B cell (primary cell): ENCODE measurements around the gene IFI30. TPM values are rescaled to one million over a fixed set of nuclear protein-coding genes. Genes with fewer than 3 reads are reported as not detected.

ENCODE experiments used
- ATAC-seq: fragments of 200-7000 bp; cut with Tn5 transposase; one replicate; pipeline ENCODE4 v1.10.0; 2021; ENCODE audit warnings: low read depth, mild to moderate bottlenecking, moderate number of reproducible peaks, moderate library complexity
- CTCF ChIA-PET: fragments of 350-600 bp; sonication (Branson Sonifier 250); formaldehyde crosslinking; loops from one replicate; lab custom pipeline; 2021; ENCODE audit warnings: antibody characterized with exemption, inconsistent platforms; lab: Charles Lee
- POLR2A ChIA-PET: fragments of 350-600 bp; sonication (Branson Sonifier 250); formaldehyde crosslinking; loops from one replicate; lab custom pipeline; 2021; ENCODE audit warnings: antibody characterized with exemption; lab: Charles Lee
- DNase-seq: peaks from one replicate; pipeline ENCODE4 v3.0.0; 2013
- H2AFZ ChIP-seq: 2 replicates; pipeline ENCODE4 v1.6.1; 2012; ENCODE audit warnings: mild to moderate bottlenecking, low read depth, low read length; ENCODE audit not compliant: insufficient read depth, poor library complexity, severe bottlenecking
- H3K27ac ChIP-seq, 2 donors: 1 replicate in 1 of 2; 2 replicates in 1 of 2; pipeline ENCODE4 v1.5.1; 2012 to 2013; ENCODE audit warnings: low read length in 2 of 2, mild to moderate bottlenecking in 2 of 2, moderate library complexity in 1 of 2
- H3K27me3 ChIP-seq, 4 experiments: fragments of 200-600 bp in 1 of 4; sonication (generic) in 1 of 4; replicated peaks in 1 of 4; 1 replicate in 2 of 4; 2 replicates in 2 of 4; pipeline versions ENCODE4 v1.6.1 to v1.7.0; 2013 to 2016; ENCODE audit warnings: low read length in 3 of 4, mild to moderate bottlenecking in 2 of 4, mixed read lengths in 1 of 4, moderate library complexity in 1 of 4; ENCODE audit not compliant: insufficient read depth in 4 of 4, control insufficient read depth in 3 of 4; ENCODE audit errors: control extremely low read depth in 1 of 4
- H3K36me3 ChIP-seq, 2 experiments: replicated peaks in 1 of 2; 1 replicate in 1 of 2; 2 replicates in 1 of 2; pipeline versions ENCODE4 v1.6.1 to v1.7.1; 2013; ENCODE audit warnings: low read length in 1 of 2; ENCODE audit not compliant: insufficient read depth in 2 of 2, control insufficient read depth in 1 of 2; ENCODE audit errors: control extremely low read depth in 1 of 2, extremely low read depth in 1 of 2
- H3K4me1 ChIP-seq, 2 donors: fragments of 200-600 bp in 1 of 2; sonication (generic) in 1 of 2; 1 replicate in 1 of 2; 2 replicates in 1 of 2; pipeline versions ENCODE4 v1.5.1 to v1.6.1; 2013 to 2017; ENCODE audit warnings: low read length in 2 of 2; ENCODE audit not compliant: control insufficient read depth in 2 of 2, insufficient read depth in 2 of 2
- H3K4me2 ChIP-seq: replicated peaks from 2 replicates; pipeline ENCODE3; 2012; ENCODE audit warnings: mild to moderate bottlenecking, low read depth, low read length; ENCODE audit not compliant: poor library complexity, severe bottlenecking
- H3K4me3 ChIP-seq, 5 experiments: fragments of 200-600 bp in 1 of 5; sonication (generic) in 1 of 5; 1 replicate in 3 of 5; 2 replicates in 2 of 5; pipeline versions ENCODE4 v1.5.1 to v1.7.0; 2011 to 2016; ENCODE audit warnings: low read length in 4 of 5, mild to moderate bottlenecking in 4 of 5, low read depth in 2 of 5, control low read depth in 1 of 5, moderate library complexity in 1 of 5; ENCODE audit not compliant: insufficient read depth in 1 of 5; ENCODE audit errors: control extremely low read depth in 1 of 5, extremely low read depth in 1 of 5
- H3K79me2 ChIP-seq: fragments of 200-600 bp; sonication (generic); one replicate; pipeline ENCODE4 v1.6.0; 2016; ENCODE audit warnings: low read length; ENCODE audit not compliant: control insufficient read depth, insufficient read depth
- H3K9ac ChIP-seq: fragments of 200-600 bp; sonication (generic); 2 replicates; pipeline ENCODE4 v1.6.1; 2017; ENCODE audit warnings: mild to moderate bottlenecking, low read length, moderate library complexity
- H3K9me3 ChIP-seq, 3 donors: one replicate each; pipeline versions ENCODE4 v1.6.1 to v1.7.1; 2013; ENCODE audit warnings: low read length in 2 of 3; ENCODE audit not compliant: control insufficient read depth in 2 of 3, insufficient read depth in 1 of 3; ENCODE audit errors: control extremely low read depth in 1 of 3
- H4K20me1 ChIP-seq: 2 replicates; pipeline ENCODE4 v1.6.0; 2012; ENCODE audit warnings: mild to moderate bottlenecking, low read length; ENCODE audit not compliant: insufficient read depth, control insufficient read depth, poor library complexity, severe bottlenecking
- H3K27ac Mint-ChIP-seq: one replicate; pipeline ENCODE4 v1.8.0; 2021; ENCODE audit warnings: mixed read lengths
- H3K27me3 Mint-ChIP-seq: one replicate; pipeline ENCODE4 v1.8.0; 2021; ENCODE audit warnings: mixed read lengths
- H3K4me1 Mint-ChIP-seq: one replicate; pipeline ENCODE4 v1.8.0; 2021; ENCODE audit warnings: mixed read lengths
- H3K4me3 Mint-ChIP-seq: one replicate; pipeline ENCODE4 v1.8.0; 2021; ENCODE audit warnings: mixed read lengths
- H3K9me3 Mint-ChIP-seq: one replicate; pipeline ENCODE4 v1.8.0; 2022; ENCODE audit warnings: mixed read lengths; ENCODE audit not compliant: insufficient read depth
- EZH2 ChIP-seq: IDR thresholded peaks from 2 replicates; pipeline ENCODE4 v1.6.1; 2012; ENCODE audit warnings: borderline replicate concordance, low read depth, mild to moderate bottlenecking, moderate library complexity, low read length; ENCODE audit not compliant: insufficient read depth, poor library complexity, severe bottlenecking
- WGBS: methylation state at CpG from one replicate; pipeline ENCODE4 v1.1.5; 2013; ENCODE audit warnings: missing lambda C conversion rate; ENCODE audit not compliant: insufficient coverage; 5-methylcytosine and 5-hydroxymethylcytosine counted together
- intact Hi-C: fragments of 100-400 bp; cut with micrococcal nuclease; formaldehyde crosslinking; loops from one replicate; pipeline ENCODE4 v1.10.0; 2022
- polyA plus RNA-seq: library from polyadenylated mRNA; depleted of rRNA; stranded (reverse); fragments of >200 nt; gene quantifications from 2 replicates; pipeline ENCODE4 v1.2.3, GENCODE V29; 2012
- total RNA-seq, 2 donors: library from RNA; stranded (reverse); fragments of 120-200 nt in 1 of 2; gene quantifications; 1 replicate in 1 of 2; 2 replicates in 1 of 2; pipeline versions ENCODE4 v1.2.3 to v1.2.4, GENCODE V29; 2013 to 2022
- TF ChIP-seq, protein P1 (sequence below): fragments of 200-600 bp; IDR thresholded peaks from one replicate; pipeline ENCODE4 v1.8.0; 2022; ENCODE audit warnings: antibody characterized with exemption, mild to moderate bottlenecking

Gene IFI30
- total and polyA plus RNA-seq, 2 donors (not counting 1 experiment from before 2014, with no cell fraction given): 171 to 222 TPM

DNA sequence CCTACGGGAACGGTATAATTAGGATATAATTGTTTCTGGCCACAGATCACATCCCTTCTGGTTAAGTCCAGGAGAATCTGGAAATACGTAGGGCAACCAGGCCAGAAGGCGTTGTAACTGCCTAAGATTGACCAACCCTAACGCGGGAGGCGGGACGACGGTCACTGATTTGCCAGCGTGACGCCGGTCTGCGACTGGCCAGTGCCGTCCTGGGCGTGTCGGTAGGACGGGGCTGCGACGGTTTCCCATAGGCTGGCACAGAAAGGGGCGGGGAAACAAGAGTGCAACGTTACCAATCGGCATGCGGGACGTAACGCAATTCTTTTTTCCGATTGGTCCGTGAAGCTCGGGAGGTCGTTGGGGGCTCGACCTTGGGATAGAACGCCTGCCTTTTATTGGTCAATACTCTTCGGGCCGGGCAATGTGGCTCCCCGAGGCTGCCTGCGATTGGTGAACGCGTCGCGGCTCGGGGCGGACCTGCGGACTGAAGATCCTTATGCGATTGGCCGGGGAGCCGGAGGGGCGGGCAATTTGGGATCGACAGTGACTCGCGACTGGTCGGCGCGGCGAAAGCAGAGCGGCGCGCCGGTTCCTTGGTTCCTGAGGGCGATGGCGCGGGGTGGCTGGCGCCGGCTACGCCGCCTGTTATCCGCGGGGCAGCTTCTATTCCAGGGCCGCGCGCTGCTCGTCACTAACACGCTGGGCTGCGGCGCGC lies 19.2 kb downstream of the IFI30 start, which contains the start of gene MPV17L2:
TSS of gene MPV17L2 (plus strand) at position 546 of the 715 bp plus-strand sequence. CDS start at position 610, 64 bp downstream.
- Histone ChIP-seq H3K27ac (peak within 1 kb of the TSS; percentile 86 to 93), H2AFZ (peak within 1 kb of the TSS; percentile 71), H3K36me3 (peaks cover 0 to 13% of the 10 kb centered on the region in 2 experiments), H3K9ac (peak within 1 kb of the TSS; percentile 84), H3K79me2 (peaks cover 14% of the 10 kb centered on the region), H4K20me1 (no peaks in the 10 kb centered on the region), H3K4me1 (peaks cover 25 to 40% of the 10 kb centered on the region in 2 donors), H3K27me3 (no peaks in the 10 kb centered on the region), H3K9me3 (no peaks in the 10 kb centered on the region), H3K4me3 (peak within 1 kb of the TSS; percentile 76 to 92 (median 82)), H3K4me2 (peak within 1 kb of the TSS; percentile 99)
- no peaks in the 10 kb centered on the region for H3K9me3 Mint-ChIP-seq
- under 1% methylated on average over 74 of the region's 74 CpGs for WGBS
- H3K4me3 Mint-ChIP-seq: peak within 1 kb of the TSS; percentile 93
- H3K27ac Mint-ChIP-seq: peak within 1 kb of the TSS; percentile 97
- H3K4me1 Mint-ChIP-seq: peaks cover 38% of the 10 kb centered on the region
- intact Hi-C loops: loop anchor here (1.0 to 10.0 kb wide), 12 partner anchors 11 to 944 kb away; partner anchors contain the start of genes ELL, FCHO1, IFI30 and MAST3
- POLR2A ChIA-PET: interaction anchor here (0.5 to 5.7 kb wide), 17 partner anchors 11 to 329 kb away, joined by 3 to 64 read pairs (median 6); partner anchors contain the start of genes ELL, IFI30, JUND and PIK3R2
- TF ChIP-seq, protein P1, sequence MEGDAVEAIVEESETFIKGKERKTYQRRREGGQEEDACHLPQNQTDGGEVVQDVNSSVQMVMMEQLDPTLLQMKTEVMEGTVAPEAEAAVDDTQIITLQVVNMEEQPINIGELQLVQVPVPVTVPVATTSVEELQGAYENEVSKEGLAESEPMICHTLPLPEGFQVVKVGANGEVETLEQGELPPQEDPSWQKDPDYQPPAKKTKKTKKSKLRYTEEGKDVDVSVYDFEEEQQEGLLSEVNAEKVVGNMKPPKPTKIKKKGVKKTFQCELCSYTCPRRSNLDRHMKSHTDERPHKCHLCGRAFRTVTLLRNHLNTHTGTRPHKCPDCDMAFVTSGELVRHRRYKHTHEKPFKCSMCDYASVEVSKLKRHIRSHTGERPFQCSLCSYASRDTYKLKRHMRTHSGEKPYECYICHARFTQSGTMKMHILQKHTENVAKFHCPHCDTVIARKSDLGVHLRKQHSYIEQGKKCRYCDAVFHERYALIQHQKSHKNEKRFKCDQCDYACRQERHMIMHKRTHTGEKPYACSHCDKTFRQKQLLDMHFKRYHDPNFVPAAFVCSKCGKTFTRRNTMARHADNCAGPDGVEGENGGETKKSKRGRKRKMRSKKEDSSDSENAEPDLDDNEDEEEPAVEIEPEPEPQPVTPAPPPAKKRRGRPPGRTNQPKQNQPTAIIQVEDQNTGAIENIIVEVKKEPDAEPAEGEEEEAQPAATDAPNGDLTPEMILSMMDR: no peak
- TF ChIP-seq EZH2: peak; percentile 79
- ATAC-seq: peak; percentile 83
- no peaks in the 10 kb centered on the region for H3K27me3 Mint-ChIP-seq
- CTCF ChIA-PET: interaction anchor here (0.6 to 6.4 kb wide), 29 partner anchors 10 to 255 kb away, joined by 3 to 105 read pairs (median 4); partner anchors contain the start of genes IFI30, JUND, PIK3R2 and RAB3A
- DNase-seq: peak; percentile 100
